ENCODE results near the gene FHL3. TPM values are rescaled to one million over a fixed set of nuclear protein-coding genes. Genes with fewer than 3 reads are reported as not detected.

The FHL3 gene
- total RNA-seq, 4 donors from 2014 or later: 19.1 to 46.4 (median 35.1) TPM

DNA sequence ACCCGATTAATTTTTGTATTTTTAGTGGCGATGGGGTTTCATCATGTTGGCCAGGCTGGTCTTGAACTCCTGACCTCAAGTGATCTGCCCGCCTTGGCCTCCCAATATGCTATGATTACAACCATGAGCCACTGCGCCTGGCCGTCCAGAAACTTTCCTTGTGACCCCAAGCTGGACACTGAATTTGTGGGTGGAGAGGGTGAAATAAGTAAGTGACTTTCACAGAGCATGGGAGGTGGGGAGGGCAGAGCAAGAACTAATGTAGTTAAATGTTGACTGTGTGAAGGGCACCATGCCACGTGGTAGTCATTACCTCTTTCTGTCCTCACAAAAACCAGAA is 4.5 kb upstream of the FHL3 start:
- no peaks in the 10 kb centered on the region for H3K36me3 ChIP-seq
- no peak for DNase-seq (ENCODE audit: low spot score in 2 of 2)
- WGBS: 92% methylated on average over 6 of the region's 6 CpGs
- no peaks in the 10 kb centered on the region for H3K27me3 ChIP-seq
- no peak overlapping the region for H3K4me3 ChIP-seq
- no peak overlapping the region for H3K27ac ChIP-seq
- H3K4me1 ChIP-seq: peaks cover 37% of the 10 kb centered on the region
- H3K9me3 ChIP-seq: no peaks in the 10 kb centered on the region
- TF ChIP-seq POLR2A (IDR thresholded peaks at IDR 0.05) (no peak), POLR2AphosphoS5 (IDR thresholded peaks at IDR 0.05) (no peak), EP300 (IDR thresholded peaks at IDR 0.05) (no peak)
- TF ChIP-seq, protein P1, sequence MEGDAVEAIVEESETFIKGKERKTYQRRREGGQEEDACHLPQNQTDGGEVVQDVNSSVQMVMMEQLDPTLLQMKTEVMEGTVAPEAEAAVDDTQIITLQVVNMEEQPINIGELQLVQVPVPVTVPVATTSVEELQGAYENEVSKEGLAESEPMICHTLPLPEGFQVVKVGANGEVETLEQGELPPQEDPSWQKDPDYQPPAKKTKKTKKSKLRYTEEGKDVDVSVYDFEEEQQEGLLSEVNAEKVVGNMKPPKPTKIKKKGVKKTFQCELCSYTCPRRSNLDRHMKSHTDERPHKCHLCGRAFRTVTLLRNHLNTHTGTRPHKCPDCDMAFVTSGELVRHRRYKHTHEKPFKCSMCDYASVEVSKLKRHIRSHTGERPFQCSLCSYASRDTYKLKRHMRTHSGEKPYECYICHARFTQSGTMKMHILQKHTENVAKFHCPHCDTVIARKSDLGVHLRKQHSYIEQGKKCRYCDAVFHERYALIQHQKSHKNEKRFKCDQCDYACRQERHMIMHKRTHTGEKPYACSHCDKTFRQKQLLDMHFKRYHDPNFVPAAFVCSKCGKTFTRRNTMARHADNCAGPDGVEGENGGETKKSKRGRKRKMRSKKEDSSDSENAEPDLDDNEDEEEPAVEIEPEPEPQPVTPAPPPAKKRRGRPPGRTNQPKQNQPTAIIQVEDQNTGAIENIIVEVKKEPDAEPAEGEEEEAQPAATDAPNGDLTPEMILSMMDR (IDR thresholded peaks at IDR 0.05): no peak

DNA sequence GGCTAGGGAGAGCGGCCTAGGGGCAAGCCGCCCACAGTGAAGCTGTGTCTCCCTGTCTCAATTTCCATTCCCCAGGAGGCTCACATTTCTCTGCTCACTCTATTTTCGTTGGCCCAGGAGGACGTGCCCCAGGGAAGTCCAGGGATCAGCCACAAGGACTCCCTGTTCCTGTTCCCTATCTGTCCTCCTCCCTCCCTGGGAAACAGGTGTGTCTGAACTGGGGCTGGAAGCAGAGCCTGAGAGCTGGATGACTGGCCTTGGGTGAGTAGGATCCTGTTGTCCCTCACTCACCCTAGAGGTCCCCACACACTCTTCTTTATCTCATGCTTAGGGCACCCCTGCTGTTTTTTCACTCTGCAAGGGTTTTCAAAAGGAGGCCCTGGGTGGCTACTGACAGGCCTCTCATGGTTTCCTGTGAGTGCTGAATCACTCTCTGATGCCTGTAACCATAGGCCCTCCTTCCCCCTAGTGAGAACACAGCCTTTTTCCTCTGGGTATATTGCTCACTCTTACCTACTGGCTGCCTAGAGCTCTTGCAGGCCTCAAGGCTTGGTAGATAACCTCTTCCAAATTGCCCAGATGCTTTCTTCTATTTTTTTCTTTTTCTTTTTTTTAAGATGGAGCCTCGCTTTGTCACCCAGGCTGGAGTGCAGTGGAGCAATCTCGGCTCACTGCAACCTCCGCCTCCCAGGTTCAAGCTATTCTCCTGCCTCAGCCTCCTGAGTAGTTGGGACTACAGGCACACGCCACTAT is 4.0 kb upstream of the FHL3 start:
- H3K4me1 ChIP-seq: peaks cover 37% of the 10 kb centered on the region
- WGBS: 81% methylated on average over 8 of the region's 8 CpGs
- no peak overlapping the region for H3K4me3 ChIP-seq
- no peak for TF ChIP-seq EP300 (IDR thresholded peaks at IDR 0.05)
- TF ChIP-seq, protein P1 (IDR thresholded peaks at IDR 0.05): no peak
- TF ChIP-seq POLR2AphosphoS5 (IDR thresholded peaks at IDR 0.05): no peak
- TF ChIP-seq POLR2A (IDR thresholded peaks at IDR 0.05): no peak
- H3K9me3 ChIP-seq: no peaks in the 10 kb centered on the region
- H3K36me3 ChIP-seq: no peaks in the 10 kb centered on the region
- H3K27me3 ChIP-seq: no peaks in the 10 kb centered on the region
- peak in 1 of 2 donors; percentile 49 for DNase-seq (ENCODE audit: low spot score in 2 of 2)
- H3K27ac ChIP-seq: peak overlapping the region; percentile 29

DNA sequence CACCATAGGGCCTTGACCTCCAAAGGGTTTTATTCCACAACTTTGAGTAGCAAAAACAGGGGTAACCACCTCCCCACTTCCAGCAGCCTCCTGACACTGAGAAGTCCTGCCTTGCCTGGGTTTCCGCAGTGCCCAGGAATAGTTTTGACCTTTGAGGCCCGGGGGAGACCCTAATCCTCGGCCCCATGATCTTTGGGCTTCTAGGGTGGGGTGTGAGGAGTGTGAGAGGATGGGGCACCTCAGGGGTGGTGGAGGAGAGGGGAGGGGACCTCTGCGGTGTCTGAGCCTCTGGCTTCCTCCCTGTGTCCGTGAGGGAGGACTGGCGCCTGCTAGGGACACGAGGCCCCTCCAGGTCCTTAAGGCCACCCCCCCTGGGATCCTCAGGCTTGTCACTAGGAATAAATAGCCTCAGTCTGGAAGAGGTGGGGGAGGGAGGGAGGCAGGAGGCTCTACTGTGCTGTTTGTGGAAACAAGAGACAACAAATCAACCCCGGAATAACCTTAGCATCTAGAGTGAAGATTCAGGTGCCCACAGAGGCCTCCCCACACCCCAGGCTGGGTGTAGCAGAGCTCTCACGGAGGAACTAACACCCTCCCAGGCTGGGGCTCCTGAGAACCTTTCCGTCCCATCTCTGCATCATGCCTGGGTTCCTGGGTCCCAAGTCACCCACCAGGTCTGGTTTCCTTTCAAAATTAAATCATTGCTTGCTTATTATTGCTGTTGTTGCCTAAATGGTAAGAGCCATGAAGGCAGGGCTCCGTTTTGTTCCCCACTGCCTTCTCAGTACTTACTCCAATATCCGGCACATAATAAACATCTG is 904 bp upstream of the FHL3 start:
- WGBS: 50% methylated on average over 11 of the region's 12 CpGs
- peak in 1 of 2 donors; percentile 43 for DNase-seq (ENCODE audit: low spot score in 2 of 2)
- no peaks in the 10 kb centered on the region for H3K36me3 ChIP-seq
- peak overlapping the region; percentile 81 for H3K27ac ChIP-seq
- peak overlapping the region; percentile 55 for H3K4me3 ChIP-seq
- peaks cover 40% of the 10 kb centered on the region for H3K4me1 ChIP-seq
- no peaks in the 10 kb centered on the region for H3K27me3 ChIP-seq
- no peaks in the 10 kb centered on the region for H3K9me3 ChIP-seq
- TF ChIP-seq, protein P1 (IDR thresholded peaks at IDR 0.05): no peak
- no peak for TF ChIP-seq POLR2A (IDR thresholded peaks at IDR 0.05)

DNA sequence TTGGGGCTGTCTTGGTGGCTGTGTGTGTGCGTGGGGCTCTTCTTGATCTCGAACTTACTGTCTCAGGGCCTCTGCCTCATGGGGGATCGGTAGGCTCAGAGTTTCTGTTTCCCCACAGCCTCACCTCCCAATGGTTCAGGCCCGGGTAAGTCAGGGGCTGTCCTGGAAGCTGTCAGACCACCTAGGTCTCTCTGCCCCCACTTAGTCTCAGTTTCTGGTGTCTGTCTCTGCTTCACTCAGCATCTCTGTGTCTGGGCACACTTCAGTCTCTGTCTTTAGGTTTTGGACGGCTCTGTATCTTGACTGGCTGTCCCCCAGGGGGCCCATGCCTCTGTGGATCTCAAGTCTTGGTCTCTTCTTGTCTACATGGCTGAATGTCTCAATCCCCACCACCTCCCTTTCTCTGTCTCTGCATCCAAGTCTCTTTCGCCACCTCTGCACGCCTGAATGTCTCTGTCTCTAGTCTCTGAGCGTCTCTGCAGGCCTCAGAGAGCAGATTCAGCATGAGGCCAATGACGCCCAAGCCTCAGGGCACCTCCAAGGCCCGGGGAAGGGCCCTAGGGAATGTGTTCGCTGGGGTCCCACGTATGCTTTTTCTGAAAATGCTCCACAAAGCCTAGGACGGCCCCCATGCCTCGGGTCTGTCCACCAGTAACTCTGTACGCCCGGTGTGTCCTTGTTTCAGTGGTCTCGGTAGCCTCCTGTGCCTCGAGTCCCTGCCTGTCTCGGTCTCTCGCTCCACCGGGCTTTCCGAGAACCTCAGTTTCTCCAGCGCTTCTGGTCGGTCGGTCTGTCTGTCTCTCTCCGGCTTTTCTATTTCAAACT is 818 bp downstream of the FHL3 start:
- TF ChIP-seq POLR2AphosphoS5 (IDR thresholded peaks at IDR 0.05): no peak
- no peak for TF ChIP-seq EP300 (IDR thresholded peaks at IDR 0.05)
- TF ChIP-seq POLR2A (IDR thresholded peaks at IDR 0.05): no peak
- TF ChIP-seq, protein P1 (IDR thresholded peaks at IDR 0.05): no peak
- peak in 1 of 2 donors; percentile 77 for DNase-seq (ENCODE audit: low spot score in 2 of 2)
- Histone ChIP-seq H3K27me3 (no peaks in the 10 kb centered on the region), H3K4me3 (peak overlapping the region; percentile 55), H3K36me3 (no peaks in the 10 kb centered on the region), H3K27ac (peak overlapping the region; percentile 81), H3K9me3 (no peaks in the 10 kb centered on the region), H3K4me1 (peaks cover 58% of the 10 kb centered on the region)
- 4% methylated on average over 18 of the region's 26 CpGs for WGBS

Data from suprapubic skin (tissue), 4 donors.